HG03039 (cell line): ENCODE results near the gene GARIN5A.

Experiments
- ATAC-seq: cut with Tn5 transposase; IDR thresholded peaks from one replicate; pipeline ENCODE4 v1.9.1; 2021; ENCODE audit warnings: mild to moderate bottlenecking, moderate library complexity; ENCODE audit not compliant: unreplicated experiment

The GARIN5A gene

GRCh38 chr19:50435627-50436026 is 41.0 kb downstream of the GARIN5A start:
- no peak for ATAC-seq

- no peak for ATAC-seq
These were observed 41.4 kb downstream of the GARIN5A start for GRCh38 chr19:50435221-50435620.

GRCh38 chr19:50434525-50434924 is 42.1 kb downstream of the GARIN5A start:
- ATAC-seq: no peak

GRCh38 chr19:50433201-50434180 is 43.2 kb downstream of the GARIN5A start:
- no peak for ATAC-seq

GRCh38 chr19:50432221-50433028 is 44.2 kb downstream of the GARIN5A start, which contains the start of gene MYBPC2:
Gene MYBPC2, plus strand, starts transcription at chr19:50432892. Its CDS starts 62 bp downstream, at chr19:50432954.
- ATAC-seq: no peak

- ATAC-seq: peak; percentile 62
These were observed 45.1 kb downstream of the GARIN5A start for GRCh38 chr19:50431343-50432220.

- ATAC-seq: no peak
These were observed 45.7 kb downstream of the GARIN5A start for GRCh38 chr19:50430888-50431342.

DNA sequence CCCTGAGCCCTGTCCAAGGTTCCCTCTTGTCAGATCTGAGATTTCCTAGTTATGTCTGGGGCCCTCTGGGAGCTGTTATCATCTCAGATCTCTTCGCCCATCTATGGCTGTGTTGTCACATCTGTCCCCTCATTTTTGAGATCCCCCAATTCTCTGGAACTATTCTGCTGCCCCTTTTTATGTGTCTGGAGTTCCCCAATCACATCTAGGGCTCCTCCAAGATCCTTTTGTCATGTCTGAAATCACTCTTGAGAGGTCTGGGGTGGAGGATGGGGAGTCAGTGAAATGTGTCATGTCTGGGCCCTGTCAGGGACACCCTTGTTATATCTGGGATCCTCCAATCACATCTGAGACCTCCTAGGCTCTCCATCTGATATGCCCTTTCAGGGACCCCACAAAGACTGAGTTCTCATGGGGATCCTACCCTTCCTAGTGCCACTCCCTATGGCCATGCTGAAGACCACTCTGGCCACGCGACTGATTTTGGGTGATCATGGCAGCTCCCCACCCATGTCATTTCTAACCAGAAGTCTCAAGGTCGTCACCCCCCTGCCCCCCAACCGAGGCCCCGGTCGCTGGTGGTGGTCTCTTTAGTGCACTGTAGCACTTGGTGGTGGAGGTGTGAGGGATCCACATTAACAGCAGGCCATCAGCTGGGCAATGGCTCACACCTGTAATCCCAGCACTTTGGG is 47.7 kb downstream of the GARIN5A start:
- no peak for ATAC-seq

DNA sequence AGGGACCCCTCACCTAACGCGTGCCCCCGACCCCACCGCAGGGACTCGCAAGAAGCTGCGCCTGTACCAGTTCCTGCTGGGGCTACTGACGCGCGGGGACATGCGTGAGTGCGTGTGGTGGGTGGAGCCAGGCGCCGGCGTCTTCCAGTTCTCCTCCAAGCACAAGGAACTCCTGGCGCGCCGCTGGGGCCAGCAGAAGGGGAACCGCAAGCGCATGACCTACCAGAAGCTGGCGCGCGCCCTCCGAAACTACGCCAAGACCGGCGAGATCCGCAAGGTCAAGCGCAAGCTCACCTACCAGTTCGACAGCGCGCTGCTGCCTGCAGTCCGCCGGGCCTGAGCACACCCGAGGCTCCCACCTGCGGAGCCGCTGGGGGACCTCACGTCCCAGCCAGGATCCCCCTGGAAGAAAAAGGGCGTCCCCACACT is 48.6 kb downstream of the GARIN5A start:
- no peak for ATAC-seq

DNA sequence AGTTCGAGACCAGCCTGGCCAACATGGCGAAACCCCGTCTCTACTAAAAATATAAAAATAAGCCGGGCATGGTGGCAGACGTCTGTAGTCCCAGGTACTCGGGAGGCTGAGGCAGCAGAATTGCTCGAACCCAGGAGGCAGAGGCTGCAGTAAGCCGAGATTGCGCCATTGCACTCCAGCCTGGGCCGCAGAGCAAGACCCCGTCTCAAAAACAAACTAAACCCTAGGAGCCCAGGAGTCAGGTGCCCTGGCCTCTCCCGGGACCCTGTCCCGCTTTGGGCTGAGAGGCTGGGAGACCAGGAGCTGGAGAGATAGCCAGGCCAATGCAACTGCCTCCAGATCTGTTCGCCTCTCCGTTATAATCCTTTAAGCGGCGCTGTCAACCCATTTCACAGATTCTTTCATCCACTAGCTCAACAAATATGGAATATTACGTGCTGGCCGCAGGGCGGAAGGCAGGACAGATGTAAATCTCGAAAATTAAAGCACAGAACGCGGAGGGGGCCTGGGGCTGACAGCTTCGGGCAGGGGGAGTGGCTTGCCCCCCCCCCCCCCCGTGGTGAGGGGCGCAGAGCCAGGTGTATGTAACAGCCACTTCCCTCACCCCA is 49.2 kb downstream of the GARIN5A start:
- ATAC-seq: no peak

DNA sequence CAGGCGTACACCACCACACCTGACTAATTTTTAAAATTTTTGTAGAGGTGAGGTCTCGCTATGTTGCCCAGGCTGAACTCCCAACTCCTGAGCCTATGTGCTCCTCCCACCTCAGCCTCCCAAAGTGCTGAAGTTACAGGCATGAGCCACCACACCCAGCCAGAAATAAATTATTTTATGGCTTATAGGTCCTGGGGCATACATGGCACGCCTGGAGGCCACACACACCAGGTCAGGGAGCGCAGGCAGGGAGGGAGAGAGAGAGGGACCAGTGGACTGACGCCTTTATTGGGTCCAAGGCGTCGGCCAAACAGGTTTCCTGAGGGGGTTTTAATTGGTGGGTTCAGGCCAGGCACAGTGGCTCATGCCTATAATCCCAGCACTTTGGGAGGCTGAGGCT is 51.1 kb downstream of the GARIN5A start:
- no peak for ATAC-seq

DNA sequence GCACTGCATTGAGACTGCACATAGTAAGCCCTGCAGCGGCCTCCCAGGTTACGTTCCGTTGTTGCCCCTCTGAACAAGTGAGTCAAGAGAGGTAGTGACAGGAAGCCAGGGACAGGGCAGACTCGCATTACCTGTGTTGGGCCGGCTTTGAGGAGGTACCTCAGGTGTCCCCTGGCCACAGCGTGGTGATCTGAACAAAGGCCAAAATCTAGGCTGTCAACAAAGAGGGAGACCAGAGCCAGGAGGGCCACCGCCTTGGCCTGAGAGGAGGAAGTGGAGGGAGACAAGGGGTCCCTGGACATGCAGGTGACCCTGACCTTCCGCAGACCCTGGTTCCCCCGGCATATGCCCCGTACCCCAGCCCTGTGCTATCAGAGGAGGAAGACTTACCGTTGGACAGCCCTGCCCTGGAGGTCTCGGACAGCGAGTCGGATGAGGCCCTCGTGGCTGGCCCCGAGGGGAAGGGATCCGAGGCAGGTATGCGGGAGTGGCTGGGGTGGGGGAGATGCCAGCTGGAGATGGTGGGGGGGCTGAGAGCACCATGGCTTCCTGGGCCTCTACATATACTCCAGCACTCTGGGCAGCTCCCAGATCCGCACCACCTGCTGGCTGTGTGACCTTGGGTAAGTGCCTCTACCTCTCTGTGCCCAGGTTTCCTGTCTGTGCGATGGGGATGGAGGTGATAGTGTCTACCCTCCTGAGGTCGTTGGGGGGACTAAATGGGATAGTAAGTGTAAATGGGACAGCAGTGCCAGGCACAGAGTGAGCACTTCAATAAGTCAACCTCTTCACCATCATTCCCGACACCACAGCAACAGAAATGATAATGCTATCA is 53.2 kb downstream of the GARIN5A start:
- ATAC-seq: no peak

GRCh38 chr19:50422397-50423278 is 54.0 kb downstream of the GARIN5A start:
- no peak for ATAC-seq

GRCh38 chr19:50420808-50421207 is 55.8 kb downstream of the GARIN5A start:
- ATAC-seq: no peak

DNA sequence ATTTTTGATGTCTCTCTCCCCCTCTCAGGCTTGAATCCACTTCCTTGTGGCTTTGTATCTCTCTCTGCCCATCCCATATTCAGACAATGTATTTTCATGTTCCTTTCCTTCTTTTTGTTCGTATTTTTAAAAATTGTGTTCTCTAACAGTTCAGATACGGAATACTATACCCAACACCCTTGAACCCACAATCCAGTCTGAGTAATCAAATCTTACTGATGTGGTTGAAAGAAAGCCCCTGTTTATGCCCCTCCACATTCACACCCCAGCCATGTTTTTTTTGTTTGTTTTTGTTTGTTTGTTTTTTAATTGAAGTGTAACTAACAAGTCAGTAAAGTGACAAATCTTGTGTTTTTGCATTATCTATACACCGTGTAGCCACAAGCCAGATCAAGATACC is 56.5 kb downstream of the GARIN5A start:
- ATAC-seq: no peak

- ATAC-seq: no peak
These were observed 57.0 kb downstream of the GARIN5A start for GRCh38 chr19:50419580-50420035.

DNA sequence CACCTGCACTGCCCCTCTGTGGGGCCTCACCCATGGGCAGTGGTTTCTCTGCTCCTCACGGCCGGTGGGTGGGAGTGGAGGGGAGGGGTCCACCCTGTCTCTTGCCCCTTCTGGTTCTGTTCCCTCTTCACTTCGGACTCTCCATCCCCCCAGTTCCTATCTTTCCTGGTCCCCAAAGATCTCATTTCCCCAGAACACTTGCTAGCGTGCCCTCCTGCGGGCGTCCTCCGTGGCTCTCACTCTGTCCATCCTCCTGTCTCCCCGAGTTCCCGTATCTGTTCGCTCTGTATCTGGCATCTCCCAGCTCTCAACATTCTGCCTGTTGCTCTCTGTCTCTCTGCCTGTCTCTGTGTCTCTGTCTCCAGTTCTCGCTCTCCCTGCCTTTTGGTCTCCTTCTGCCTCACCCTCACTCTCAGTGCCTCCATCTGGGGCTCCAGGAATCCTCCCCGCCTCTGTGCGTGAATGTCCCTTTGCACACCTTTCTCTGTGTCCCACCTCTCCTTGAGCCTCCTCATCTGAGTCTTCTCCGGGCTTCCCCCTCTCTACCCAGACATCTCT is 57.5 kb downstream of the GARIN5A start:
- ATAC-seq: no peak
